GM12878 (cell line): ENCODE measurements around the gene F13B.

Experiments
- POLR2AphosphoS5 ChIP-seq: IDR thresholded peaks from 2 replicates; pipeline ENCODE4 v1.6.1; 2011; ENCODE audit warnings: mild to moderate bottlenecking, low read length, inconsistent platforms
- SRF ChIP-seq, 2 experiments: IDR thresholded peaks; 2 replicates each; pipeline ENCODE4 v1.6.1; 2011; ENCODE audit warnings: low read depth in 2 of 2, low read length in 2 of 2, mild to moderate bottlenecking in 1 of 2, moderate library complexity in 1 of 2
- TAF1 ChIP-seq: IDR thresholded peaks from 2 replicates; pipeline ENCODE4 v1.6.1; 2011; ENCODE audit warnings: mild to moderate bottlenecking, low read depth, low read length, borderline replicate concordance
- TF ChIP-seq, protein P1 (sequence below), 3 experiments: IDR thresholded peaks in 2 of 3; conservative IDR thresholded peaks in 1 of 3; 2 replicates each; pipeline ENCODE4 v1.5.1; 2011; ENCODE audit warnings: low read depth in 3 of 3, low read length in 3 of 3, mild to moderate bottlenecking in 3 of 3, control low read depth in 2 of 3, moderate library complexity in 2 of 3, inconsistent platforms in 1 of 3, mixed read lengths in 1 of 3; ENCODE audit not compliant: control insufficient read depth in 2 of 3, insufficient read depth in 1 of 3; ENCODE audit errors: extremely low read depth in 1 of 3
- TF ChIP-seq, protein P2 (sequence below): IDR thresholded peaks from 2 replicates; pipeline ENCODE4 v1.6.1; 2012; ENCODE audit warnings: low read depth, low read length, improper control_type of control experiment

DNA sequence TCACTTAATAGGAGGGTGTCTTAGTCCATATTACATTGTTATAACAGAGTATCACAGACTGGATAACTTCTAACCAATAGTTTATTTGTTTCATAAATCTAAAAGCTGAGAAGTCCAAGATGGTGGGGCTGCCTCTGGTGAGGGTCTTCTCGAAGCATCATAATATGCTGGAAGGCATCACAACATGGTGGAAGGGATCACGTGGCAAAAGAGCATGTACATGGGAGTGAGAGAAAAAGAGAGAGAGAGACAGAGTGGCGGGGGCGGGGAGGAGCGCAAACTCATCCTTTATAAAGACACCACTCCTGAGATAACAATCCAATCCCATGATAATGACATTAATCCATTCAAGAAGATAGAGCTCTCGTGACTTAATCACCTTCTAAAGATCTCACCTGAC is 58.2 kb downstream of the F13B start:
- TF ChIP-seq, protein P1, sequence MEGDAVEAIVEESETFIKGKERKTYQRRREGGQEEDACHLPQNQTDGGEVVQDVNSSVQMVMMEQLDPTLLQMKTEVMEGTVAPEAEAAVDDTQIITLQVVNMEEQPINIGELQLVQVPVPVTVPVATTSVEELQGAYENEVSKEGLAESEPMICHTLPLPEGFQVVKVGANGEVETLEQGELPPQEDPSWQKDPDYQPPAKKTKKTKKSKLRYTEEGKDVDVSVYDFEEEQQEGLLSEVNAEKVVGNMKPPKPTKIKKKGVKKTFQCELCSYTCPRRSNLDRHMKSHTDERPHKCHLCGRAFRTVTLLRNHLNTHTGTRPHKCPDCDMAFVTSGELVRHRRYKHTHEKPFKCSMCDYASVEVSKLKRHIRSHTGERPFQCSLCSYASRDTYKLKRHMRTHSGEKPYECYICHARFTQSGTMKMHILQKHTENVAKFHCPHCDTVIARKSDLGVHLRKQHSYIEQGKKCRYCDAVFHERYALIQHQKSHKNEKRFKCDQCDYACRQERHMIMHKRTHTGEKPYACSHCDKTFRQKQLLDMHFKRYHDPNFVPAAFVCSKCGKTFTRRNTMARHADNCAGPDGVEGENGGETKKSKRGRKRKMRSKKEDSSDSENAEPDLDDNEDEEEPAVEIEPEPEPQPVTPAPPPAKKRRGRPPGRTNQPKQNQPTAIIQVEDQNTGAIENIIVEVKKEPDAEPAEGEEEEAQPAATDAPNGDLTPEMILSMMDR (IDR thresholded peaks at IDR 0.05 in 2 of 3, conservative IDR thresholded peaks at IDR 0.05 in 1 of 3; ENCODE audit: control insufficient read depth in 2 of 3, extremely low read depth in 1 of 3, insufficient read depth in 1 of 3, low read depth in 3 of 3, low read length in 3 of 3), result no peak
- TF ChIP-seq POLR2AphosphoS5, result no peak
- no peak for TF ChIP-seq TAF1
- TF ChIP-seq, protein P2, sequence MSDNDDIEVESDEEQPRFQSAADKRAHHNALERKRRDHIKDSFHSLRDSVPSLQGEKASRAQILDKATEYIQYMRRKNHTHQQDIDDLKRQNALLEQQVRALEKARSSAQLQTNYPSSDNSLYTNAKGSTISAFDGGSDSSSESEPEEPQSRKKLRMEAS, result no peak
- TF ChIP-seq SRF (IDR thresholded peaks at IDR 0.05; ENCODE audit: low read depth in 2 of 2, low read length in 2 of 2), result no peak
